Central memory CD4-positive, alpha-beta T cell (primary cell): ENCODE measurements around the gene PFN1.

Experiments
- DNase-seq: peaks from one replicate; pipeline ENCODE4 v3.0.0; 2022

PFN1 gene

GRCh38 chr17:4895657-4896331 is 52.5 kb downstream of the PFN1 start:
- DNase-seq, result no peak
